Skeletal muscle tissue (tissue), 4 donors: ENCODE measurements around the gene MAP3K15. TPM values are rescaled to one million over a fixed set of nuclear protein-coding genes. Genes with fewer than 3 reads are reported as not detected.

Experiments used
- H3K27ac ChIP-seq: one replicate; pipeline ENCODE4 v1.7.0; 2013; ENCODE audit warnings: mild to moderate bottlenecking, low read depth, low read length, inconsistent platforms
- H3K27me3 ChIP-seq, 3 donors: one replicate each; pipeline ENCODE4 v1.7.0; 2013; ENCODE audit warnings: low read length in 3 of 3; ENCODE audit not compliant: control insufficient read depth in 3 of 3, insufficient read depth in 3 of 3
- H3K36me3 ChIP-seq, 3 donors: one replicate each; pipeline ENCODE4 v1.7.0; 2013; ENCODE audit warnings: low read length in 3 of 3; ENCODE audit not compliant: control insufficient read depth in 3 of 3, insufficient read depth in 3 of 3
- H3K4me1 ChIP-seq, 3 donors: one replicate each; pipeline ENCODE4 v1.7.0; 2013; ENCODE audit warnings: low read length in 3 of 3, mild to moderate bottlenecking in 3 of 3; ENCODE audit not compliant: control insufficient read depth in 3 of 3, insufficient read depth in 3 of 3
- H3K4me3 ChIP-seq, 3 donors: one replicate each; pipeline ENCODE4 v1.7.0; 2013; ENCODE audit warnings: low read length in 3 of 3
- H3K9ac ChIP-seq, 3 donors: one replicate each; pipeline ENCODE4 v1.7.0; 2013; ENCODE audit warnings: low read length in 3 of 3, mild to moderate bottlenecking in 3 of 3, moderate library complexity in 2 of 3, low read depth in 1 of 3
- H3K9me3 ChIP-seq, 3 donors: one replicate each; pipeline ENCODE4 v1.7.0; 2013; ENCODE audit warnings: low read length in 3 of 3; ENCODE audit not compliant: control insufficient read depth in 3 of 3
- total RNA-seq: library from RNA; depleted of rRNA; stranded (reverse); fragments of >200 nt; gene quantifications from one replicate; pipeline ENCODE4 v1.2.3, GENCODE V29; 2014
- donor health status: Osteomylitis.

Gene MAP3K15
- total RNA-seq, 1 donor from 2014 or later: 0.52 TPM

GRCh38 chrX:19361701-19362100 is 153.6 kb downstream of the MAP3K15 start:
- Histone ChIP-seq H3K27me3 (no peaks in the 10 kb centered on the region), H3K36me3 (peaks cover 34 to 43% (median 42%) of the 10 kb centered on the region in 3 donors), H3K9me3 (no peaks in the 10 kb centered on the region), H3K4me3 (no peak overlapping the region), H3K4me1 (no peaks in the 10 kb centered on the region), H3K27ac (no peak overlapping the region), H3K9ac (no peak overlapping the region)

- Histone ChIP-seq H3K9me3 (no peaks in the 10 kb centered on the region), H3K36me3 (peaks cover 40 to 51% (median 49%) of the 10 kb centered on the region in 3 donors), H3K27me3 (no peaks in the 10 kb centered on the region), H3K4me1 (no peaks in the 10 kb centered on the region), H3K27ac (no peak overlapping the region), H3K9ac (no peak overlapping the region), H3K4me3 (no peak overlapping the region)
Measured at GRCh38 chrX:19360903-19361302, 154.4 kb downstream of the MAP3K15 start.

- H3K4me1 ChIP-seq: no peaks in the 10 kb centered on the region
- H3K9me3 ChIP-seq: no peaks in the 10 kb centered on the region
- no peak overlapping the region for H3K4me3 ChIP-seq
- no peaks in the 10 kb centered on the region for H3K27me3 ChIP-seq
- no peak overlapping the region for H3K27ac ChIP-seq
- H3K9ac ChIP-seq: no peak overlapping the region
- peaks cover 52 to 62% (median 56%) of the 10 kb centered on the region in 3 donors for H3K36me3 ChIP-seq
Measured at GRCh38 chrX:19358521-19358920, 156.8 kb downstream of the MAP3K15 start.

GRCh38 chrX:19354625-19355024 is 160.7 kb downstream of the MAP3K15 start:
- Histone ChIP-seq H3K9ac (no peak overlapping the region), H3K27me3 (no peaks in the 10 kb centered on the region), H3K27ac (no peak overlapping the region), H3K4me3 (no peak overlapping the region), H3K4me1 (no peaks in the 10 kb centered on the region), H3K36me3 (peaks cover 59 to 76% (median 62%) of the 10 kb centered on the region in 3 donors), H3K9me3 (peaks cover 0 to 2% (median 0%) of the 10 kb centered on the region in 3 donors)

- Histone ChIP-seq H3K27me3 (no peaks in the 10 kb centered on the region), H3K27ac (no peak overlapping the region), H3K9ac (no peak overlapping the region), H3K4me3 (no peak overlapping the region), H3K36me3 (peaks cover 29 to 49% (median 33%) of the 10 kb centered on the region in 3 donors), H3K4me1 (peaks cover 0 to 6% (median 2%) of the 10 kb centered on the region in 3 donors), H3K9me3 (peaks cover 0 to 2% (median 0%) of the 10 kb centered on the region in 3 donors)
Measured at GRCh38 chrX:19350941-19351384, 164.3 kb downstream of the MAP3K15 start.

- Histone ChIP-seq H3K9me3 (peaks cover 0 to 2% (median 0%) of the 10 kb centered on the region in 3 donors), H3K4me1 (peaks cover 7 to 13% (median 7%) of the 10 kb centered on the region in 3 donors), H3K27me3 (no peaks in the 10 kb centered on the region), H3K27ac (no peak overlapping the region), H3K4me3 (no peak overlapping the region), H3K36me3 (peaks cover 20 to 35% (median 25%) of the 10 kb centered on the region in 3 donors), H3K9ac (no peak overlapping the region)
Measured at GRCh38 chrX:19349264-19349663, 166.0 kb downstream of the MAP3K15 start.

- H3K27ac ChIP-seq: no peak overlapping the region
- no peak overlapping the region for H3K4me3 ChIP-seq
- H3K4me1 ChIP-seq: peaks cover 7 to 16% (median 7%) of the 10 kb centered on the region in 3 donors
- no peaks in the 10 kb centered on the region for H3K27me3 ChIP-seq
- H3K9me3 ChIP-seq: no peaks in the 10 kb centered on the region
- H3K36me3 ChIP-seq: peaks cover 14 to 25% (median 17%) of the 10 kb centered on the region in 3 donors
- H3K9ac ChIP-seq: peak overlapping the region in 1 of 3 donors; percentile 16
Measured at GRCh38 chrX:19347916-19348315, 167.4 kb downstream of the MAP3K15 start.

GRCh38 chrX:19344661-19345060 is 170.6 kb downstream of the MAP3K15 start:
- Histone ChIP-seq H3K36me3 (peaks cover 0 to 4% (median under 1%) of the 10 kb centered on the region in 3 donors), H3K9me3 (no peaks in the 10 kb centered on the region), H3K4me1 (peaks cover 10 to 24% (median 13%) of the 10 kb centered on the region in 3 donors), H3K27ac (peak overlapping the region; percentile 84), H3K27me3 (no peaks in the 10 kb centered on the region), H3K9ac (peak overlapping the region; percentile 77 to 86 (median 85)), H3K4me3 (peak overlapping the region; percentile 74 to 80 (median 76))

- Histone ChIP-seq H3K9me3 (no peaks in the 10 kb centered on the region), H3K27me3 (no peaks in the 10 kb centered on the region), H3K9ac (peak within 1 kb of the TSS; percentile 77 to 86 (median 85)), H3K4me3 (peak within 1 kb of the TSS; percentile 74 to 80 (median 76)), H3K4me1 (peaks cover 10 to 24% (median 13%) of the 10 kb centered on the region in 3 donors), H3K36me3 (no peaks in the 10 kb centered on the region), H3K27ac (peak within 1 kb of the TSS; percentile 84)
Measured at GRCh38 chrX:19343535-19344408, 171.5 kb downstream of the MAP3K15 start, which contains the start of gene PDHA1. Gene PDHA1 (plus strand): TSS chrX:19343927. CDS start chrX:19344038, 111 bp downstream.

- H3K27me3 ChIP-seq: no peaks in the 10 kb centered on the region
- H3K36me3 ChIP-seq: no peaks in the 10 kb centered on the region
- peak overlapping the region; percentile 57 for H3K27ac ChIP-seq
- H3K4me1 ChIP-seq: peaks cover 10 to 24% (median 13%) of the 10 kb centered on the region in 3 donors
- no peaks in the 10 kb centered on the region for H3K9me3 ChIP-seq
- H3K9ac ChIP-seq: peak overlapping the region; percentile 46 to 71 (median 54)
- peak overlapping the region; percentile 74 to 77 (median 74) for H3K4me3 ChIP-seq
Measured at GRCh38 chrX:19343085-19343534, 172.2 kb downstream of the MAP3K15 start.
